Neural cell (in vitro differentiated cells): Measurements from ENCODE around the gene LPAR6. TPM values are rescaled to one million over a fixed set of nuclear protein-coding genes. Genes with fewer than 3 reads are reported as not detected.

Experiments
- H2AFZ ChIP-seq: fragments of 200-600, 300-800 bp; sonication (generic), shearing (Covaris generic); 2 replicates; pipeline ENCODE4 v1.6.0; 2014; ENCODE audit warnings: low read depth, mild to moderate bottlenecking, antibody characterized with exemption, low read length, moderate library complexity
- H3F3A ChIP-seq: fragments of 200-600 bp; shearing (Covaris generic); 2 replicates; pipeline ENCODE4 v1.6.1; 2016; ENCODE audit warnings: mild to moderate bottlenecking, moderate library complexity, mixed read lengths, antibody characterized with exemption, low read length; ENCODE audit not compliant: insufficient read depth, poor library complexity, severe bottlenecking
- H3K27ac ChIP-seq: fragments of 200-600, 300-800 bp; sonication (generic), shearing (Covaris generic); 2 replicates; pipeline ENCODE4 v1.5.1; 2014; ENCODE audit warnings: mild to moderate bottlenecking, low read length, moderate library complexity
- H3K27me3 ChIP-seq: fragments of 300-800, 200-600 bp; sonication (generic), shearing (Covaris generic); 2 replicates; pipeline ENCODE4 v1.6.0; 2014; ENCODE audit warnings: mild to moderate bottlenecking, low read depth, low read length, moderate library complexity; ENCODE audit not compliant: insufficient read depth
- H3K36me3 ChIP-seq: fragments of 300-800, 200-600 bp; sonication (generic), shearing (Covaris generic); 2 replicates; pipeline ENCODE4 v1.5.1; 2014; ENCODE audit warnings: mild to moderate bottlenecking, antibody characterized with exemption, low read length, moderate library complexity; ENCODE audit not compliant: insufficient read depth
- H3K4me2 ChIP-seq: fragments of 300-800, 200-600 bp; sonication (generic), shearing (Covaris generic); 2 replicates; pipeline ENCODE4 v1.6.0; 2014; ENCODE audit warnings: mild to moderate bottlenecking, low read length
- H3K4me3 ChIP-seq: fragments of 300-800, 200-600 bp; sonication (generic), shearing (Covaris generic); 2 replicates; pipeline ENCODE4 v1.5.1; 2014; ENCODE audit warnings: mild to moderate bottlenecking, low read length, moderate library complexity
- H3K79me2 ChIP-seq: fragments of 200-600 bp; shearing (Covaris generic); replicated peaks from 2 replicates; pipeline ENCODE4 v1.6.0; 2014; ENCODE audit warnings: mild to moderate bottlenecking, low read length, moderate library complexity; ENCODE audit not compliant: insufficient read depth
- H3K9ac ChIP-seq: fragments of 300-800, 200-600 bp; sonication (generic), shearing (Covaris generic); 2 replicates; pipeline ENCODE4 v1.6.1; 2016; ENCODE audit warnings: mild to moderate bottlenecking, low read length, mixed read lengths
- H3K9me2 ChIP-seq: fragments of 200-600 bp; shearing (Covaris generic); 2 replicates; pipeline ENCODE4 v1.6.1; 2016; ENCODE audit warnings: mild to moderate bottlenecking, low read length, mixed read lengths; ENCODE audit not compliant: insufficient read depth
- H3K9me3 ChIP-seq: fragments of 200-600, 300-800 bp; sonication (generic), shearing (Covaris generic); 2 replicates; pipeline ENCODE4 v1.6.1; 2016; ENCODE audit warnings: mild to moderate bottlenecking, mixed run types, low read length, moderate library complexity, mixed read lengths
- H4K20me1 ChIP-seq: fragments of 200-600 bp; shearing (Covaris generic); 2 replicates; pipeline ENCODE4 v1.6.1; 2016; ENCODE audit warnings: mild to moderate bottlenecking, mixed run types; ENCODE audit not compliant: insufficient read depth
- EP300 ChIP-seq: fragments of 450-650 bp; conservative IDR thresholded peaks from 2 replicates; pipeline ENCODE4 v1.6.1; 2014; ENCODE audit warnings: antibody characterized with exemption, mild to moderate bottlenecking, moderate library complexity; ENCODE audit not compliant: poor library complexity, severe bottlenecking
- EZH2 ChIP-seq: fragments of 200-600, 300-800 bp; shearing (Covaris generic), sonication (generic); IDR thresholded peaks from 2 replicates; pipeline ENCODE4 v1.6.1; 2014; ENCODE audit warnings: antibody characterized with exemption, low read length, borderline replicate concordance, mild to moderate bottlenecking; ENCODE audit not compliant: insufficient read depth, poor library complexity, severe bottlenecking
- MXI1 ChIP-seq: fragments of 450-650 bp; conservative IDR thresholded peaks from 2 replicates; pipeline ENCODE4 v1.6.1; 2014; ENCODE audit warnings: antibody characterized with exemption, mild to moderate bottlenecking; ENCODE audit not compliant: poor library complexity, severe bottlenecking
- POLR2AphosphoS5 ChIP-seq: IDR thresholded peaks from 2 replicates; pipeline ENCODE4 v1.6.1; 2012
- RAD21 ChIP-seq: fragments of 450-650 bp; conservative IDR thresholded peaks from 2 replicates; pipeline ENCODE4 v1.6.1; 2014; ENCODE audit warnings: antibody characterized with exemption, mild to moderate bottlenecking, moderate library complexity
- SMC3 ChIP-seq: fragments of 450-650 bp; conservative IDR thresholded peaks from 2 replicates; pipeline ENCODE4 v1.6.1; 2014; ENCODE audit warnings: antibody characterized with exemption, mild to moderate bottlenecking, moderate library complexity; ENCODE audit not compliant: poor library complexity
- TAF1 ChIP-seq: IDR thresholded peaks from 2 replicates; pipeline ENCODE4 v1.6.1; 2012; ENCODE audit warnings: low read depth
- polyA plus RNA-seq: library from polyadenylated mRNA; depleted of rRNA; stranded (reverse); fragments of >200 nt; gene quantifications from 2 replicates; pipeline ENCODE4 v1.2.3, GENCODE V29; 2014
- TF ChIP-seq, protein P1 (sequence below): IDR thresholded peaks from 2 replicates; pipeline ENCODE4 v1.6.1; 2012; ENCODE audit warnings: borderline replicate concordance
- TF ChIP-seq, protein P2 (sequence below): fragments of 450-650 bp; IDR thresholded peaks from 2 replicates; pipeline ENCODE4 v1.5.1; 2014; ENCODE audit warnings: antibody characterized with exemption, mild to moderate bottlenecking, moderate library complexity; ENCODE audit not compliant: poor library complexity, severe bottlenecking

LPAR6 gene
- polyA plus RNA-seq, 1 donor from 2014 or later = not detected

DNA sequence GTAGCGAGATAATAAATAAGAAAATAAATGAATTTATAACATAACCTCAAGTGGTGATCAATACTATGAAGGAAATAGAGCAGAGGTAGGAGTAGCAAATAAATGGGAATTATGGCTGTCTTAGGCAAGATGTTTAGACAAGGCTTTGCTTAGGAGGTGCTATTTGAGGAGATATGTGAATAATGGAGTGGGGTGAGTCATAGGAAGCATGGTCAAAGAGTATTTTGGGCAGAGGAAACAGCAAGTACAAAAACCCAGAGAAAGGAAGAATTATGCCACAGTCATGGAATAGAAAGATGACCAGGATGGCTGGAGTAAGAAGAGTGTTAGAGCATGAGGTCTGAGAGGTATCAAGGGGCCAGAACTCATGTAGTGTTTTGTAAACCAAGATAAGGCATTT, 33.6 kb upstream of the LPAR6 start:
- Histone ChIP-seq H3K36me3 (no peaks in the 10 kb centered on the region), H3K9ac (no peak overlapping the region), H3F3A (no peaks in the 10 kb centered on the region), H3K4me2 (no peak overlapping the region), H2AFZ (no peak overlapping the region), H3K27ac (no peak overlapping the region), H3K79me2 (no peaks in the 10 kb centered on the region), H3K4me3 (no peak overlapping the region), H3K9me3 (no peaks in the 10 kb centered on the region), H3K9me2 (no peaks in the 10 kb centered on the region), H4K20me1 (no peaks in the 10 kb centered on the region), H3K27me3 (no peaks in the 10 kb centered on the region)
- TF ChIP-seq MXI1 = no peak
- TF ChIP-seq TAF1 = no peak
- TF ChIP-seq SMC3 = no peak
- TF ChIP-seq, protein P1, sequence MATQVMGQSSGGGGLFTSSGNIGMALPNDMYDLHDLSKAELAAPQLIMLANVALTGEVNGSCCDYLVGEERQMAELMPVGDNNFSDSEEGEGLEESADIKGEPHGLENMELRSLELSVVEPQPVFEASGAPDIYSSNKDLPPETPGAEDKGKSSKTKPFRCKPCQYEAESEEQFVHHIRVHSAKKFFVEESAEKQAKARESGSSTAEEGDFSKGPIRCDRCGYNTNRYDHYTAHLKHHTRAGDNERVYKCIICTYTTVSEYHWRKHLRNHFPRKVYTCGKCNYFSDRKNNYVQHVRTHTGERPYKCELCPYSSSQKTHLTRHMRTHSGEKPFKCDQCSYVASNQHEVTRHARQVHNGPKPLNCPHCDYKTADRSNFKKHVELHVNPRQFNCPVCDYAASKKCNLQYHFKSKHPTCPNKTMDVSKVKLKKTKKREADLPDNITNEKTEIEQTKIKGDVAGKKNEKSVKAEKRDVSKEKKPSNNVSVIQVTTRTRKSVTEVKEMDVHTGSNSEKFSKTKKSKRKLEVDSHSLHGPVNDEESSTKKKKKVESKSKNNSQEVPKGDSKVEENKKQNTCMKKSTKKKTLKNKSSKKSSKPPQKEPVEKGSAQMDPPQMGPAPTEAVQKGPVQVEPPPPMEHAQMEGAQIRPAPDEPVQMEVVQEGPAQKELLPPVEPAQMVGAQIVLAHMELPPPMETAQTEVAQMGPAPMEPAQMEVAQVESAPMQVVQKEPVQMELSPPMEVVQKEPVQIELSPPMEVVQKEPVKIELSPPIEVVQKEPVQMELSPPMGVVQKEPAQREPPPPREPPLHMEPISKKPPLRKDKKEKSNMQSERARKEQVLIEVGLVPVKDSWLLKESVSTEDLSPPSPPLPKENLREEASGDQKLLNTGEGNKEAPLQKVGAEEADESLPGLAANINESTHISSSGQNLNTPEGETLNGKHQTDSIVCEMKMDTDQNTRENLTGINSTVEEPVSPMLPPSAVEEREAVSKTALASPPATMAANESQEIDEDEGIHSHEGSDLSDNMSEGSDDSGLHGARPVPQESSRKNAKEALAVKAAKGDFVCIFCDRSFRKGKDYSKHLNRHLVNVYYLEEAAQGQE = no peak
- no peak for TF ChIP-seq EP300
- TF ChIP-seq POLR2AphosphoS5 = no peak
- no peak for TF ChIP-seq EZH2
- no peak for TF ChIP-seq RAD21
- TF ChIP-seq, protein P2, sequence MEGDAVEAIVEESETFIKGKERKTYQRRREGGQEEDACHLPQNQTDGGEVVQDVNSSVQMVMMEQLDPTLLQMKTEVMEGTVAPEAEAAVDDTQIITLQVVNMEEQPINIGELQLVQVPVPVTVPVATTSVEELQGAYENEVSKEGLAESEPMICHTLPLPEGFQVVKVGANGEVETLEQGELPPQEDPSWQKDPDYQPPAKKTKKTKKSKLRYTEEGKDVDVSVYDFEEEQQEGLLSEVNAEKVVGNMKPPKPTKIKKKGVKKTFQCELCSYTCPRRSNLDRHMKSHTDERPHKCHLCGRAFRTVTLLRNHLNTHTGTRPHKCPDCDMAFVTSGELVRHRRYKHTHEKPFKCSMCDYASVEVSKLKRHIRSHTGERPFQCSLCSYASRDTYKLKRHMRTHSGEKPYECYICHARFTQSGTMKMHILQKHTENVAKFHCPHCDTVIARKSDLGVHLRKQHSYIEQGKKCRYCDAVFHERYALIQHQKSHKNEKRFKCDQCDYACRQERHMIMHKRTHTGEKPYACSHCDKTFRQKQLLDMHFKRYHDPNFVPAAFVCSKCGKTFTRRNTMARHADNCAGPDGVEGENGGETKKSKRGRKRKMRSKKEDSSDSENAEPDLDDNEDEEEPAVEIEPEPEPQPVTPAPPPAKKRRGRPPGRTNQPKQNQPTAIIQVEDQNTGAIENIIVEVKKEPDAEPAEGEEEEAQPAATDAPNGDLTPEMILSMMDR = no peak

DNA sequence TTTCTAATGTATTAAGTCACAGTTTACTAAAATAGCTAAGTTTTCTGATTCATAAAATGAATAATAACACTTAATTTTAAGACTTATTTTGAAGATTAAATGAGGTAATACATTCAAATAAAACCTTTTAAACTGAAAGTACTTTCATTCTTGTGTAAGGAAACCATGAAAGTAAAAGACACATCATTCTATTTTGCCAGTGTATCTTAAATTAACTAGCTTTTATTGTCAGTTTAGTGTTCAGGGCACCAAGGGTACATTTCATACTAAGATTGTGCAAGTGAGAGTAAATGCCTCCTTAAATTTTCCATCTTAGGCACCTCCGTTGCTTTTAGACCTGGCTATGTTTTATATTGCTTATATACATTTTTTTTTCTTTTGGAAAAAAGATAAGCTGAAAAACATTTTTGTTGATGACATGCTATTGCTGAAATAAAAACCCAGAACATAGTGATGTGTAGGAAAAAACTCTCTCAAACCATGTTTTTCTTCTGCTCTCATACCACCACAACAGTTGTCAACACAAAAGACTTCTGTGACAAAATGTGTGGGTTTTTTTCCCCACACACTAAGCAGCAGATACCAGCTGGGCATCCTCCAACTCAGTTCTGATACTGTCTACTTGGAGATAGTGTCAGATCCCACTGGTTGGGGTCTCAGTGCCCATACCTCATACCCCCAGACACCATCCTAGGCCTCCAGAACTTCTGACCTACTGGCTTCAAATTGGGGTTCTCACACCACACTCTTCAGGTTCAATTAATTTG, 30.7 kb upstream of the LPAR6 start:
- TF ChIP-seq POLR2AphosphoS5 (no peak), SMC3 (no peak), EZH2 (no peak), TAF1 (no peak), EP300 (no peak), RAD21 (no peak)
- TF ChIP-seq, protein P2 = no peak
- H3K9me3 ChIP-seq = no peaks in the 10 kb centered on the region
- no peaks in the 10 kb centered on the region for H3K27me3 ChIP-seq
- H3K27ac ChIP-seq = no peak overlapping the region
- H3K79me2 ChIP-seq = no peaks in the 10 kb centered on the region
- no peaks in the 10 kb centered on the region for H3K9me2 ChIP-seq
- H3K36me3 ChIP-seq = no peaks in the 10 kb centered on the region
- H3K9ac ChIP-seq = no peak overlapping the region
- H3K4me3 ChIP-seq = no peak overlapping the region
- H3K4me2 ChIP-seq = no peak overlapping the region
- H3F3A ChIP-seq = no peaks in the 10 kb centered on the region
- no peak overlapping the region for H2AFZ ChIP-seq
- no peaks in the 10 kb centered on the region for H4K20me1 ChIP-seq
